Measurements from ENCODE around the gene ROR1. TPM values are rescaled to one million over a fixed set of nuclear protein-coding genes. Genes with fewer than 3 reads are reported as not detected.

The ROR1 gene
- polyA plus RNA-seq, 1 experiment, result 7.1 TPM

- CTCF ChIA-PET, result interaction anchor here (1.4 kb wide), 1 partner anchor 9 kb away, joined by 4 read pairs; no protein-coding TSS in a partner anchor
- Histone ChIP-seq H3K4me3 (ENCODE audit: low read depth, low read length) (no peak overlapping the region), H3K27ac (ENCODE audit: low read depth, low read length) (no peak overlapping the region), H3K27me3 (ENCODE audit: control insufficient read depth, insufficient read depth, low read length) (no peaks in the 10 kb centered on the region), H3K9me3 (ENCODE audit: control insufficient read depth, insufficient read depth, low read length) (no peaks in the 10 kb centered on the region)
- no peak for TF ChIP-seq CTCF (IDR thresholded peaks at IDR 0.05; ENCODE audit: low read depth, low read length)
- no peak for DNase-seq (ENCODE audit: low read depth, low spot score)
- POLR2A ChIA-PET, result no interaction called here
Observed at GRCh38 chr1:63929106-63929478, 155.3 kb downstream of the ROR1 start.

- no peak overlapping the region for H3K27ac ChIP-seq (ENCODE audit: low read depth, low read length)
- POLR2A ChIA-PET, result no interaction called here
- H3K4me3 ChIP-seq (ENCODE audit: low read depth, low read length), result no peak overlapping the region
- no peaks in the 10 kb centered on the region for H3K27me3 ChIP-seq (ENCODE audit: control insufficient read depth, insufficient read depth, low read length)
- no peak for DNase-seq (ENCODE audit: low read depth, low spot score)
- CTCF ChIA-PET, result interaction anchor here (1.0 kb wide), 1 partner anchor 11 kb away, joined by 3 read pairs; no protein-coding TSS in a partner anchor
- H3K9me3 ChIP-seq (ENCODE audit: control insufficient read depth, insufficient read depth, low read length), result no peaks in the 10 kb centered on the region
- TF ChIP-seq CTCF (IDR thresholded peaks at IDR 0.05; ENCODE audit: low read depth, low read length), result no peak
Observed at GRCh38 chr1:63931468-63931867, 157.7 kb downstream of the ROR1 start.

- Histone ChIP-seq H3K9me3 (ENCODE audit: control insufficient read depth, insufficient read depth, low read length) (no peaks in the 10 kb centered on the region), H3K27ac (ENCODE audit: low read depth, low read length) (no peak overlapping the region), H3K4me3 (ENCODE audit: low read depth, low read length) (no peak overlapping the region), H3K27me3 (ENCODE audit: control insufficient read depth, insufficient read depth, low read length) (no peaks in the 10 kb centered on the region)
- DNase-seq (ENCODE audit: low read depth, low spot score), result no peak
- TF ChIP-seq CTCF (IDR thresholded peaks at IDR 0.05; ENCODE audit: low read depth, low read length), result no peak
- POLR2A ChIA-PET, result interaction anchor here (0.6 kb wide), 1 partner anchor 20 kb away, joined by 3 read pairs; no protein-coding TSS in a partner anchor
- CTCF ChIA-PET, result interaction anchor here (0.7 to 1.6 kb wide), 3 partner anchors 199 to 260 kb away, joined by 3 to 4 read pairs (median 4); no protein-coding TSS in a partner anchor
Observed at GRCh38 chr1:63934697-63935096, 160.9 kb downstream of the ROR1 start.

GRCh38 chr1:63935143-63935542, 161.3 kb downstream of the ROR1 start:
- TF ChIP-seq CTCF (IDR thresholded peaks at IDR 0.05; ENCODE audit: low read depth, low read length), result peak; percentile 19; the same call in 1 of the 2 replicates
- no peak overlapping the region for H3K27ac ChIP-seq (ENCODE audit: low read depth, low read length)
- no peak for DNase-seq (ENCODE audit: low read depth, low spot score)
- H3K9me3 ChIP-seq (ENCODE audit: control insufficient read depth, insufficient read depth, low read length), result no peaks in the 10 kb centered on the region
- POLR2A ChIA-PET, result no interaction called here
- CTCF ChIA-PET, result interaction anchor here (1.2 to 1.6 kb wide), 2 partner anchors 201 to 260 kb away, joined by 4 read pairs; no protein-coding TSS in a partner anchor
- no peaks in the 10 kb centered on the region for H3K27me3 ChIP-seq (ENCODE audit: control insufficient read depth, insufficient read depth, low read length)
- no peak overlapping the region for H3K4me3 ChIP-seq (ENCODE audit: low read depth, low read length)

GRCh38 chr1:63935553-63935952, 161.7 kb downstream of the ROR1 start:
- DNase-seq (ENCODE audit: low read depth, low spot score), result no peak
- TF ChIP-seq CTCF (IDR thresholded peaks at IDR 0.05; ENCODE audit: low read depth, low read length), result no peak
- POLR2A ChIA-PET, result no interaction called here
- H3K4me3 ChIP-seq (ENCODE audit: low read depth, low read length), result no peak overlapping the region
- CTCF ChIA-PET, result interaction anchor here (1.2 to 1.6 kb wide), 2 partner anchors 201 to 261 kb away, joined by 4 read pairs; no protein-coding TSS in a partner anchor
- H3K9me3 ChIP-seq (ENCODE audit: control insufficient read depth, insufficient read depth, low read length), result no peaks in the 10 kb centered on the region
- H3K27ac ChIP-seq (ENCODE audit: low read depth, low read length), result no peak overlapping the region
- H3K27me3 ChIP-seq (ENCODE audit: control insufficient read depth, insufficient read depth, low read length), result no peaks in the 10 kb centered on the region
